WTC11 (cell line): ENCODE data around the gene ATP11A. TPM values are rescaled to one million over a fixed set of nuclear protein-coding genes. Genes with fewer than 3 reads are reported as not detected.

ENCODE experiments used
- ATAC-seq: fragments of 200-7000 bp; cut with Tn5 transposase; 2 replicates; pipeline ENCODE4 v1.10.0; 2021; ENCODE audit warnings: mild to moderate bottlenecking, moderate library complexity
- CTCF ChIA-PET: fragments of 300-600 bp; sonication (Branson Sonifier 250); formaldehyde crosslinking; loops from one replicate; lab custom pipeline; 2021; ENCODE audit warnings: antibody characterized with exemption; lab: Charles Lee
- POLR2A ChIA-PET: fragments of 350-600 bp; sonication (Branson Sonifier 250); formaldehyde crosslinking; loops from one replicate; lab custom pipeline; 2021; ENCODE audit warnings: antibody characterized with exemption; lab: Charles Lee
- DNase-seq: peaks from one replicate; pipeline ENCODE4 v3.0.0; 2021; ENCODE audit warnings: low spot score
- H3K27ac Mint-ChIP-seq: 2 replicates; pipeline ENCODE4 v1.8.0; 2021; ENCODE audit warnings: mixed read lengths
- H3K27me3 Mint-ChIP-seq: 2 replicates; pipeline ENCODE4 v1.8.0; 2021; ENCODE audit warnings: low read depth, mild to moderate bottlenecking, moderate library complexity, mixed read lengths
- H3K36me3 Mint-ChIP-seq: 2 replicates; pipeline ENCODE4 v1.8.0; 2021; ENCODE audit warnings: mixed read lengths
- H3K4me1 Mint-ChIP-seq: 2 replicates; pipeline ENCODE4 v1.8.0; 2022; ENCODE audit warnings: mixed read lengths
- H3K4me3 Mint-ChIP-seq: 2 replicates; pipeline ENCODE4 v1.8.0; 2021; ENCODE audit warnings: mild to moderate bottlenecking, moderate library complexity, mixed read lengths
- H3K9me3 Mint-ChIP-seq: 2 replicates; pipeline ENCODE4 v1.8.0; 2021; ENCODE audit warnings: mixed read lengths
- CBFB ChIP-seq: sonication (generic); formaldehyde crosslinking; IDR thresholded peaks from 2 replicates; pipeline ENCODE4 v1.8.1; 2022; ENCODE audit warnings: mild to moderate bottlenecking, low read depth, missing genetic modification reagents
- CREB1 ChIP-seq: sonication (generic); formaldehyde crosslinking; IDR thresholded peaks from 2 replicates; pipeline ENCODE4 v1.8.0; 2023; ENCODE audit warnings: mild to moderate bottlenecking, missing genetic modification reagents
- FOXJ3 ChIP-seq: sonication (generic); formaldehyde crosslinking; IDR thresholded peaks from 2 replicates; pipeline ENCODE4 v1.9.0; 2021; ENCODE audit warnings: missing genetic modification reagents, mild to moderate bottlenecking, borderline replicate concordance
- GTF2I ChIP-seq: fragments of 250-450 bp; sonication (Bioruptor Pico); conservative IDR thresholded peaks from 2 replicates; pipeline ENCODE4 v1.4.0; 2021; ENCODE audit warnings: mild to moderate bottlenecking
- IRF2 ChIP-seq: sonication (generic); formaldehyde crosslinking; IDR thresholded peaks from 2 replicates; pipeline ENCODE4 v1.8.0; 2022; ENCODE audit warnings: low read depth, missing genetic modification reagents, borderline replicate concordance
- KAT7 ChIP-seq: sonication (generic); formaldehyde crosslinking; IDR thresholded peaks from 2 replicates; pipeline ENCODE4 v1.8.1; 2023; ENCODE audit warnings: missing genetic modification reagents, mild to moderate bottlenecking, borderline replicate concordance
- MYBL2 ChIP-seq: sonication (generic); formaldehyde crosslinking; IDR thresholded peaks from 2 replicates; pipeline ENCODE4 v1.8.1; 2023; ENCODE audit warnings: mild to moderate bottlenecking, moderate library complexity, missing genetic modification reagents
- NFE2L1 ChIP-seq: sonication (generic); formaldehyde crosslinking; IDR thresholded peaks from 2 replicates; pipeline ENCODE4 v1.8.1; 2023; ENCODE audit warnings: missing genetic modification reagents
- SP1 ChIP-seq: sonication (generic); formaldehyde crosslinking; conservative IDR thresholded peaks from 2 replicates; pipeline ENCODE4 v1.8.1; 2022; ENCODE audit warnings: missing genetic modification reagents
- ZBTB21 ChIP-seq: sonication (generic); formaldehyde crosslinking; IDR thresholded peaks from 2 replicates; pipeline ENCODE4 v1.8.1; 2023; ENCODE audit warnings: mild to moderate bottlenecking, missing genetic modification reagents, borderline replicate concordance
- ZNF138 ChIP-seq: sonication (generic); formaldehyde crosslinking; conservative IDR thresholded peaks from 2 replicates; pipeline ENCODE4 v1.8.1; 2022; ENCODE audit warnings: mild to moderate bottlenecking, moderate library complexity, missing genetic modification reagents
- total RNA-seq: library from RNA; stranded (reverse); gene quantifications from 3 replicates; pipeline ENCODE4 v1.2.3, GENCODE V29; 2021
- TF ChIP-seq, protein P1 (sequence below): sonication (generic); formaldehyde crosslinking; conservative IDR thresholded peaks from 2 replicates; pipeline ENCODE4 v1.8.1; 2023; ENCODE audit warnings: mild to moderate bottlenecking, low read depth, missing genetic modification reagents, moderate library complexity
- TF ChIP-seq, protein P2 (sequence below): sonication (generic); formaldehyde crosslinking; IDR thresholded peaks from 2 replicates; pipeline ENCODE4 v1.8.0; 2023; ENCODE audit warnings: mild to moderate bottlenecking, missing genetic modification reagents
- TF ChIP-seq, protein P3 (sequence below): sonication (generic); formaldehyde crosslinking; IDR thresholded peaks from 2 replicates; pipeline ENCODE4 v1.8.0; 2022; ENCODE audit warnings: mild to moderate bottlenecking, missing genetic modification reagents
- TF ChIP-seq, protein P4 (sequence below): sonication (generic); formaldehyde crosslinking; IDR thresholded peaks from 2 replicates; pipeline ENCODE4 v1.8.1; 2023; ENCODE audit warnings: mild to moderate bottlenecking, moderate library complexity, missing genetic modification reagents
- TF ChIP-seq, protein P5 (sequence below): fragments of 250-450 bp; sonication (Bioruptor Pico); IDR thresholded peaks from 2 replicates; pipeline ENCODE4 v1.9.0; 2021; ENCODE audit warnings: mild to moderate bottlenecking
- TF ChIP-seq, protein P6 (sequence below): sonication (generic); formaldehyde crosslinking; IDR thresholded peaks from 2 replicates; pipeline ENCODE4 v1.8.0; 2023; ENCODE audit warnings: missing genetic modification reagents, mild to moderate bottlenecking, borderline replicate concordance
- TF ChIP-seq, protein P7 (sequence below): fragments of 200-600 bp; IDR thresholded peaks from 2 replicates; pipeline ENCODE4 v1.8.0; 2022; ENCODE audit warnings: antibody characterized with exemption
- TF ChIP-seq, protein P8 (sequence below): sonication (generic); formaldehyde crosslinking; IDR thresholded peaks from 2 replicates; pipeline ENCODE4 v1.8.1; 2022; ENCODE audit warnings: low read depth, mild to moderate bottlenecking, moderate library complexity, missing genetic modification reagents, borderline replicate concordance

The ATP11A gene
- total RNA-seq, 1 experiment from 2014 or later: 100 TPM

DNA sequence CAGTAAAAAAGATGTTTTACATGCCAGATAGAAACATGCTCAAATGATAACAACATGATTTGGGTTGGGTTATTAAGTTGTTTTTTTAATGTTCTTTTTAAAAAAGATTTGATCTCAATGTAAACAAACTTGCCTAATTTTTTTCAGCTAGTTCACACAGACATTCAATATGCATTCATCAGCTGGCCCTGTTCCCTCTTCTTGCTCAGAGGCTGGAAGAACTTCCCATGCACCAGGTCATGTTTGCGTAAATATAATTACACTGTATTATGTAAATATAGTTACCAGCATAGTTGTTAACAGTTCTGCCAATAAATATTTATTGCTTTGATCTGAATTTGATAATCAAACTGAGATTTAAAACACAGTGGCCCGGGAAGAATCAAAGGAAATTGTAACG lies 70.6 kb downstream of the ATP11A start:
- Mint-ChIP-seq H3K4me1 (peaks cover 55% of the 10 kb centered on the region), H3K9me3 (no peaks in the 10 kb centered on the region), H3K27me3 (no peaks in the 10 kb centered on the region), H3K36me3 (no peaks in the 10 kb centered on the region), H3K27ac (no peak overlapping the region), H3K4me3 (no peak overlapping the region)
- TF ChIP-seq, protein P1, sequence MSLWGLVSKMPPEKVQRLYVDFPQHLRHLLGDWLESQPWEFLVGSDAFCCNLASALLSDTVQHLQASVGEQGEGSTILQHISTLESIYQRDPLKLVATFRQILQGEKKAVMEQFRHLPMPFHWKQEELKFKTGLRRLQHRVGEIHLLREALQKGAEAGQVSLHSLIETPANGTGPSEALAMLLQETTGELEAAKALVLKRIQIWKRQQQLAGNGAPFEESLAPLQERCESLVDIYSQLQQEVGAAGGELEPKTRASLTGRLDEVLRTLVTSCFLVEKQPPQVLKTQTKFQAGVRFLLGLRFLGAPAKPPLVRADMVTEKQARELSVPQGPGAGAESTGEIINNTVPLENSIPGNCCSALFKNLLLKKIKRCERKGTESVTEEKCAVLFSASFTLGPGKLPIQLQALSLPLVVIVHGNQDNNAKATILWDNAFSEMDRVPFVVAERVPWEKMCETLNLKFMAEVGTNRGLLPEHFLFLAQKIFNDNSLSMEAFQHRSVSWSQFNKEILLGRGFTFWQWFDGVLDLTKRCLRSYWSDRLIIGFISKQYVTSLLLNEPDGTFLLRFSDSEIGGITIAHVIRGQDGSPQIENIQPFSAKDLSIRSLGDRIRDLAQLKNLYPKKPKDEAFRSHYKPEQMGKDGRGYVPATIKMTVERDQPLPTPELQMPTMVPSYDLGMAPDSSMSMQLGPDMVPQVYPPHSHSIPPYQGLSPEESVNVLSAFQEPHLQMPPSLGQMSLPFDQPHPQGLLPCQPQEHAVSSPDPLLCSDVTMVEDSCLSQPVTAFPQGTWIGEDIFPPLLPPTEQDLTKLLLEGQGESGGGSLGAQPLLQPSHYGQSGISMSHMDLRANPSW (CRISPR knock-in tag): no peak
- TF ChIP-seq, protein P2, sequence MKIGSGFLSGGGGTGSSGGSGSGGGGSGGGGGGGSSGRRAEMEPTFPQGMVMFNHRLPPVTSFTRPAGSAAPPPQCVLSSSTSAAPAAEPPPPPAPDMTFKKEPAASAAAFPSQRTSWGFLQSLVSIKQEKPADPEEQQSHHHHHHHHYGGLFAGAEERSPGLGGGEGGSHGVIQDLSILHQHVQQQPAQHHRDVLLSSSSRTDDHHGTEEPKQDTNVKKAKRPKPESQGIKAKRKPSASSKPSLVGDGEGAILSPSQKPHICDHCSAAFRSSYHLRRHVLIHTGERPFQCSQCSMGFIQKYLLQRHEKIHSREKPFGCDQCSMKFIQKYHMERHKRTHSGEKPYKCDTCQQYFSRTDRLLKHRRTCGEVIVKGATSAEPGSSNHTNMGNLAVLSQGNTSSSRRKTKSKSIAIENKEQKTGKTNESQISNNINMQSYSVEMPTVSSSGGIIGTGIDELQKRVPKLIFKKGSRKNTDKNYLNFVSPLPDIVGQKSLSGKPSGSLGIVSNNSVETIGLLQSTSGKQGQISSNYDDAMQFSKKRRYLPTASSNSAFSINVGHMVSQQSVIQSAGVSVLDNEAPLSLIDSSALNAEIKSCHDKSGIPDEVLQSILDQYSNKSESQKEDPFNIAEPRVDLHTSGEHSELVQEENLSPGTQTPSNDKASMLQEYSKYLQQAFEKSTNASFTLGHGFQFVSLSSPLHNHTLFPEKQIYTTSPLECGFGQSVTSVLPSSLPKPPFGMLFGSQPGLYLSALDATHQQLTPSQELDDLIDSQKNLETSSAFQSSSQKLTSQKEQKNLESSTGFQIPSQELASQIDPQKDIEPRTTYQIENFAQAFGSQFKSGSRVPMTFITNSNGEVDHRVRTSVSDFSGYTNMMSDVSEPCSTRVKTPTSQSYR (CRISPR knock-in tag): no peak
- TF ChIP-seq IRF2 (CRISPR knock-in tag) (no peak), NFE2L1 (no peak), GTF2I (CRISPR knock-in tag) (no peak), MYBL2 (no peak), KAT7 (CRISPR knock-in tag) (no peak), ZBTB21 (CRISPR knock-in tag) (no peak), ZNF138 (no peak), CBFB (CRISPR knock-in tag) (no peak), CREB1 (CRISPR knock-in tag) (no peak), FOXJ3 (no peak), SP1 (CRISPR knock-in tag) (no peak)
- TF ChIP-seq, protein P3, sequence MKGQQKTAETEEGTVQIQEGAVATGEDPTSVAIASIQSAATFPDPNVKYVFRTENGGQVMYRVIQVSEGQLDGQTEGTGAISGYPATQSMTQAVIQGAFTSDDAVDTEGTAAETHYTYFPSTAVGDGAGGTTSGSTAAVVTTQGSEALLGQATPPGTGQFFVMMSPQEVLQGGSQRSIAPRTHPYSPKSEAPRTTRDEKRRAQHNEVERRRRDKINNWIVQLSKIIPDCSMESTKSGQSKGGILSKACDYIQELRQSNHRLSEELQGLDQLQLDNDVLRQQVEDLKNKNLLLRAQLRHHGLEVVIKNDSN (CRISPR knock-in tag): no peak
- TF ChIP-seq, protein P4, sequence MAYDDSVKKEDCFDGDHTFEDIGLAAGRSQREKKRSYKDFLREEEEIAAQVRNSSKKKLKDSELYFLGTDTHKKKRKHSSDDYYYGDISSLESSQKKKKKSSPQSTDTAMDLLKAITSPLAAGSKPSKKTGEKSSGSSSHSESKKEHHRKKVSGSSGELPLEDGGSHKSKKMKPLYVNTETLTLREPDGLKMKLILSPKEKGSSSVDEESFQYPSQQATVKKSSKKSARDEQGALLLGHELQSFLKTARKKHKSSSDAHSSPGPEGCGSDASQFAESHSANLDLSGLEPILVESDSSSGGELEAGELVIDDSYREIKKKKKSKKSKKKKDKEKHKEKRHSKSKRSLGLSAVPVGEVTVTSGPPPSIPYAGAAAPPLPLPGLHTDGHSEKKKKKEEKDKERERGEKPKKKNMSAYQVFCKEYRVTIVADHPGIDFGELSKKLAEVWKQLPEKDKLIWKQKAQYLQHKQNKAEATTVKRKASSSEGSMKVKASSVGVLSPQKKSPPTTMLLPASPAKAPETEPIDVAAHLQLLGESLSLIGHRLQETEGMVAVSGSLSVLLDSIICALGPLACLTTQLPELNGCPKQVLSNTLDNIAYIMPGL (CRISPR knock-in tag): no peak
- TF ChIP-seq, protein P5, sequence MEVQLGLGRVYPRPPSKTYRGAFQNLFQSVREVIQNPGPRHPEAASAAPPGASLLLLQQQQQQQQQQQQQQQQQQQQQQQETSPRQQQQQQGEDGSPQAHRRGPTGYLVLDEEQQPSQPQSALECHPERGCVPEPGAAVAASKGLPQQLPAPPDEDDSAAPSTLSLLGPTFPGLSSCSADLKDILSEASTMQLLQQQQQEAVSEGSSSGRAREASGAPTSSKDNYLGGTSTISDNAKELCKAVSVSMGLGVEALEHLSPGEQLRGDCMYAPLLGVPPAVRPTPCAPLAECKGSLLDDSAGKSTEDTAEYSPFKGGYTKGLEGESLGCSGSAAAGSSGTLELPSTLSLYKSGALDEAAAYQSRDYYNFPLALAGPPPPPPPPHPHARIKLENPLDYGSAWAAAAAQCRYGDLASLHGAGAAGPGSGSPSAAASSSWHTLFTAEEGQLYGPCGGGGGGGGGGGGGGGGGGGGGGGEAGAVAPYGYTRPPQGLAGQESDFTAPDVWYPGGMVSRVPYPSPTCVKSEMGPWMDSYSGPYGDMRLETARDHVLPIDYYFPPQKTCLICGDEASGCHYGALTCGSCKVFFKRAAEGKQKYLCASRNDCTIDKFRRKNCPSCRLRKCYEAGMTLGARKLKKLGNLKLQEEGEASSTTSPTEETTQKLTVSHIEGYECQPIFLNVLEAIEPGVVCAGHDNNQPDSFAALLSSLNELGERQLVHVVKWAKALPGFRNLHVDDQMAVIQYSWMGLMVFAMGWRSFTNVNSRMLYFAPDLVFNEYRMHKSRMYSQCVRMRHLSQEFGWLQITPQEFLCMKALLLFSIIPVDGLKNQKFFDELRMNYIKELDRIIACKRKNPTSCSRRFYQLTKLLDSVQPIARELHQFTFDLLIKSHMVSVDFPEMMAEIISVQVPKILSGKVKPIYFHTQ (CRISPR knock-in tag): no peak
- TF ChIP-seq, protein P6, sequence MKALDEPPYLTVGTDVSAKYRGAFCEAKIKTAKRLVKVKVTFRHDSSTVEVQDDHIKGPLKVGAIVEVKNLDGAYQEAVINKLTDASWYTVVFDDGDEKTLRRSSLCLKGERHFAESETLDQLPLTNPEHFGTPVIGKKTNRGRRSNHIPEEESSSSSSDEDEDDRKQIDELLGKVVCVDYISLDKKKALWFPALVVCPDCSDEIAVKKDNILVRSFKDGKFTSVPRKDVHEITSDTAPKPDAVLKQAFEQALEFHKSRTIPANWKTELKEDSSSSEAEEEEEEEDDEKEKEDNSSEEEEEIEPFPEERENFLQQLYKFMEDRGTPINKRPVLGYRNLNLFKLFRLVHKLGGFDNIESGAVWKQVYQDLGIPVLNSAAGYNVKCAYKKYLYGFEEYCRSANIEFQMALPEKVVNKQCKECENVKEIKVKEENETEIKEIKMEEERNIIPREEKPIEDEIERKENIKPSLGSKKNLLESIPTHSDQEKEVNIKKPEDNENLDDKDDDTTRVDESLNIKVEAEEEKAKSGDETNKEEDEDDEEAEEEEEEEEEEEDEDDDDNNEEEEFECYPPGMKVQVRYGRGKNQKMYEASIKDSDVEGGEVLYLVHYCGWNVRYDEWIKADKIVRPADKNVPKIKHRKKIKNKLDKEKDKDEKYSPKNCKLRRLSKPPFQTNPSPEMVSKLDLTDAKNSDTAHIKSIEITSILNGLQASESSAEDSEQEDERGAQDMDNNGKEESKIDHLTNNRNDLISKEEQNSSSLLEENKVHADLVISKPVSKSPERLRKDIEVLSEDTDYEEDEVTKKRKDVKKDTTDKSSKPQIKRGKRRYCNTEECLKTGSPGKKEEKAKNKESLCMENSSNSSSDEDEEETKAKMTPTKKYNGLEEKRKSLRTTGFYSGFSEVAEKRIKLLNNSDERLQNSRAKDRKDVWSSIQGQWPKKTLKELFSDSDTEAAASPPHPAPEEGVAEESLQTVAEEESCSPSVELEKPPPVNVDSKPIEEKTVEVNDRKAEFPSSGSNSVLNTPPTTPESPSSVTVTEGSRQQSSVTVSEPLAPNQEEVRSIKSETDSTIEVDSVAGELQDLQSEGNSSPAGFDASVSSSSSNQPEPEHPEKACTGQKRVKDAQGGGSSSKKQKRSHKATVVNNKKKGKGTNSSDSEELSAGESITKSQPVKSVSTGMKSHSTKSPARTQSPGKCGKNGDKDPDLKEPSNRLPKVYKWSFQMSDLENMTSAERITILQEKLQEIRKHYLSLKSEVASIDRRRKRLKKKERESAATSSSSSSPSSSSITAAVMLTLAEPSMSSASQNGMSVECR: no peak
- TF ChIP-seq, protein P7, sequence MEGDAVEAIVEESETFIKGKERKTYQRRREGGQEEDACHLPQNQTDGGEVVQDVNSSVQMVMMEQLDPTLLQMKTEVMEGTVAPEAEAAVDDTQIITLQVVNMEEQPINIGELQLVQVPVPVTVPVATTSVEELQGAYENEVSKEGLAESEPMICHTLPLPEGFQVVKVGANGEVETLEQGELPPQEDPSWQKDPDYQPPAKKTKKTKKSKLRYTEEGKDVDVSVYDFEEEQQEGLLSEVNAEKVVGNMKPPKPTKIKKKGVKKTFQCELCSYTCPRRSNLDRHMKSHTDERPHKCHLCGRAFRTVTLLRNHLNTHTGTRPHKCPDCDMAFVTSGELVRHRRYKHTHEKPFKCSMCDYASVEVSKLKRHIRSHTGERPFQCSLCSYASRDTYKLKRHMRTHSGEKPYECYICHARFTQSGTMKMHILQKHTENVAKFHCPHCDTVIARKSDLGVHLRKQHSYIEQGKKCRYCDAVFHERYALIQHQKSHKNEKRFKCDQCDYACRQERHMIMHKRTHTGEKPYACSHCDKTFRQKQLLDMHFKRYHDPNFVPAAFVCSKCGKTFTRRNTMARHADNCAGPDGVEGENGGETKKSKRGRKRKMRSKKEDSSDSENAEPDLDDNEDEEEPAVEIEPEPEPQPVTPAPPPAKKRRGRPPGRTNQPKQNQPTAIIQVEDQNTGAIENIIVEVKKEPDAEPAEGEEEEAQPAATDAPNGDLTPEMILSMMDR: no peak
- TF ChIP-seq, protein P8, sequence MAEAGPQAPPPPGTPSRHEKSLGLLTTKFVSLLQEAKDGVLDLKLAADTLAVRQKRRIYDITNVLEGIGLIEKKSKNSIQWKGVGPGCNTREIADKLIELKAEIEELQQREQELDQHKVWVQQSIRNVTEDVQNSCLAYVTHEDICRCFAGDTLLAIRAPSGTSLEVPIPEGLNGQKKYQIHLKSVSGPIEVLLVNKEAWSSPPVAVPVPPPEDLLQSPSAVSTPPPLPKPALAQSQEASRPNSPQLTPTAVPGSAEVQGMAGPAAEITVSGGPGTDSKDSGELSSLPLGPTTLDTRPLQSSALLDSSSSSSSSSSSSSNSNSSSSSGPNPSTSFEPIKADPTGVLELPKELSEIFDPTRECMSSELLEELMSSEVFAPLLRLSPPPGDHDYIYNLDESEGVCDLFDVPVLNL (CRISPR knock-in tag): no peak
- ATAC-seq: no peak
- ChIA-PET CTCF (no interaction called here), POLR2A (no interaction called here)
- DNase-seq: no peak
